Stimulated activated naive B cell treated with anti-CD40 and anti-IgM and Interleukin-4, amounts not matched to agents 10 μg/mL and 1 μg/mL and 100 μg/mL, for 72 hours (primary cell): ENCODE measurements around the gene ARHGAP42.
A peak's percentile ranks its signal among the peaks of the same experiment; 100 is the strongest.

ENCODE experiments used
- ATAC-seq, 2 donors: fragments of 150-1000 bp; cut with Tn5 transposase; replicated peaks; 2 replicates each; pipeline ENCODE4 v1.10.0; 2021; ENCODE audit warnings: moderate library complexity in 1 of 2
- DNase-seq: peaks from one replicate; pipeline ENCODE4 v3.0.0; 2021
- H3K27ac Mint-ChIP-seq: one replicate; pipeline ENCODE4 v1.8.0; 2022; ENCODE audit warnings: mild to moderate bottlenecking, mixed read lengths
- H3K27me3 Mint-ChIP-seq, 2 donors: one replicate each; pipeline ENCODE4 v1.8.0; 2022; ENCODE audit warnings: mixed read lengths in 2 of 2
- H3K36me3 Mint-ChIP-seq, 2 donors: one replicate each; pipeline ENCODE4 v1.8.0; 2022; ENCODE audit warnings: mixed read lengths in 2 of 2, mild to moderate bottlenecking in 1 of 2
- H3K4me1 Mint-ChIP-seq, 2 donors: one replicate each; pipeline ENCODE4 v1.8.0; 2022; ENCODE audit warnings: mixed read lengths in 2 of 2, mild to moderate bottlenecking in 1 of 2
- H3K4me3 Mint-ChIP-seq, 2 donors: one replicate each; pipeline ENCODE4 v1.8.0; 2022; ENCODE audit warnings: mild to moderate bottlenecking in 2 of 2, mixed read lengths in 2 of 2, moderate library complexity in 1 of 2
- H3K9me3 Mint-ChIP-seq, 2 donors: one replicate each; pipeline ENCODE4 v1.8.0; 2022; ENCODE audit warnings: mixed read lengths in 2 of 2, mild to moderate bottlenecking in 1 of 2

The ARHGAP42 gene

GRCh38 chr11:100929377-100929776, 242.3 kb downstream of the ARHGAP42 start:
- ATAC-seq (no peak), DNase-seq (no peak)
- Mint-ChIP-seq H3K9me3 (no peaks in the 10 kb centered on the region), H3K36me3 (no peaks in the 10 kb centered on the region), H3K27me3 (no peaks in the 10 kb centered on the region), H3K27ac (no peak overlapping the region), H3K4me3 (no peak overlapping the region), H3K4me1 (peaks cover 10 to 16% of the 10 kb centered on the region in 2 donors)

GRCh38 chr11:100930185-100930778, 243.2 kb downstream of the ARHGAP42 start:
- no peak for ATAC-seq
- DNase-seq, result no peak
- Mint-ChIP-seq H3K27me3 (no peaks in the 10 kb centered on the region), H3K27ac (no peak overlapping the region), H3K36me3 (no peaks in the 10 kb centered on the region), H3K4me3 (no peak overlapping the region), H3K4me1 (peaks cover 10 to 16% of the 10 kb centered on the region in 2 donors), H3K9me3 (no peaks in the 10 kb centered on the region)

- H3K27ac Mint-ChIP-seq, result no peak overlapping the region
- ATAC-seq, result peak; percentile 72 to 77
- H3K36me3 Mint-ChIP-seq, result peaks cover 2 to 3% of the 10 kb centered on the region in 2 donors
These were observed 245.5 kb downstream of the ARHGAP42 start for GRCh38 chr11:100932474-100933100.

GRCh38 chr11:100936781-100937180, 249.7 kb downstream of the ARHGAP42 start:
- H3K4me3 Mint-ChIP-seq, result no peak overlapping the region
- H3K27me3 Mint-ChIP-seq, result no peaks in the 10 kb centered on the region
- ATAC-seq, result no peak
- H3K36me3 Mint-ChIP-seq, result peaks cover 5 to 10% of the 10 kb centered on the region in 2 donors
- no peak overlapping the region for H3K27ac Mint-ChIP-seq
- DNase-seq, result no peak
- peaks cover 4 to 8% of the 10 kb centered on the region in 2 donors for H3K4me1 Mint-ChIP-seq
- no peaks in the 10 kb centered on the region for H3K9me3 Mint-ChIP-seq

More at GRCh38 chr11:100932474-100933100, 245.5 kb downstream of the ARHGAP42 start:
- no peaks in the 10 kb centered on the region for H3K9me3 Mint-ChIP-seq
- no peaks in the 10 kb centered on the region for H3K27me3 Mint-ChIP-seq
- peaks cover 4 to 8% of the 10 kb centered on the region in 2 donors for H3K4me1 Mint-ChIP-seq
- peak overlapping the region in 1 of 2 donors; percentile 37 for H3K4me3 Mint-ChIP-seq
- DNase-seq, result no peak

GRCh38 chr11:100939571-100939970, 252.5 kb downstream of the ARHGAP42 start:
- no peak overlapping the region for H3K4me3 Mint-ChIP-seq
- H3K27ac Mint-ChIP-seq, result no peak overlapping the region
- H3K36me3 Mint-ChIP-seq, result peaks cover 5 to 13% of the 10 kb centered on the region in 2 donors
- H3K27me3 Mint-ChIP-seq, result no peaks in the 10 kb centered on the region
- ATAC-seq (no peak), DNase-seq (no peak)
- no peaks in the 10 kb centered on the region for H3K4me1 Mint-ChIP-seq
- no peaks in the 10 kb centered on the region for H3K9me3 Mint-ChIP-seq

- Mint-ChIP-seq H3K27me3 (no peaks in the 10 kb centered on the region), H3K4me1 (no peaks in the 10 kb centered on the region), H3K27ac (no peak overlapping the region), H3K4me3 (no peak overlapping the region), H3K36me3 (peaks cover 5 to 13% of the 10 kb centered on the region in 2 donors), H3K9me3 (no peaks in the 10 kb centered on the region)
- DNase-seq (no peak), ATAC-seq (no peak)
These were observed 253.0 kb downstream of the ARHGAP42 start for GRCh38 chr11:100940111-100940510.

GRCh38 chr11:100941033-100941432, 253.9 kb downstream of the ARHGAP42 start:
- H3K9me3 Mint-ChIP-seq, result no peaks in the 10 kb centered on the region
- no peaks in the 10 kb centered on the region for H3K4me1 Mint-ChIP-seq
- ATAC-seq (no peak), DNase-seq (no peak)
- H3K27me3 Mint-ChIP-seq, result no peaks in the 10 kb centered on the region
- H3K4me3 Mint-ChIP-seq, result no peak overlapping the region
- no peak overlapping the region for H3K27ac Mint-ChIP-seq
- peaks cover 5 to 11% of the 10 kb centered on the region in 2 donors for H3K36me3 Mint-ChIP-seq

GRCh38 chr11:100942016-100942415, 254.9 kb downstream of the ARHGAP42 start:
- no peaks in the 10 kb centered on the region for H3K4me1 Mint-ChIP-seq
- no peaks in the 10 kb centered on the region for H3K27me3 Mint-ChIP-seq
- ATAC-seq, result no peak
- H3K4me3 Mint-ChIP-seq, result no peak overlapping the region
- no peaks in the 10 kb centered on the region for H3K9me3 Mint-ChIP-seq
- peaks cover 5 to 14% of the 10 kb centered on the region in 2 donors for H3K36me3 Mint-ChIP-seq
- H3K27ac Mint-ChIP-seq, result no peak overlapping the region
- no peak for DNase-seq

GRCh38 chr11:100948936-100949335, 261.8 kb downstream of the ARHGAP42 start:
- Mint-ChIP-seq H3K4me3 (no peak overlapping the region), H3K36me3 (peaks cover 0 to 18% of the 10 kb centered on the region in 2 donors), H3K4me1 (peaks cover 2 to 5% of the 10 kb centered on the region in 2 donors), H3K27me3 (no peaks in the 10 kb centered on the region), H3K27ac (no peak overlapping the region), H3K9me3 (no peaks in the 10 kb centered on the region)
- ATAC-seq, result no peak
- DNase-seq, result no peak

GRCh38 chr11:100949443-100949842, 262.4 kb downstream of the ARHGAP42 start:
- DNase-seq (no peak), ATAC-seq (no peak)
- Mint-ChIP-seq H3K4me1 (peaks cover 2 to 5% of the 10 kb centered on the region in 2 donors), H3K9me3 (no peaks in the 10 kb centered on the region), H3K27me3 (no peaks in the 10 kb centered on the region), H3K36me3 (peaks cover 0 to 17% of the 10 kb centered on the region in 2 donors), H3K27ac (no peak overlapping the region), H3K4me3 (no peak overlapping the region)

GRCh38 chr11:100955318-100955717, 268.2 kb downstream of the ARHGAP42 start:
- Mint-ChIP-seq H3K27me3 (no peaks in the 10 kb centered on the region), H3K27ac (no peak overlapping the region), H3K4me3 (no peak overlapping the region), H3K9me3 (no peaks in the 10 kb centered on the region), H3K36me3 (peaks cover 5 to 15% of the 10 kb centered on the region in 2 donors), H3K4me1 (no peaks in the 10 kb centered on the region)
- ATAC-seq (no peak), DNase-seq (no peak)

GRCh38 chr11:100956351-100956750, 269.3 kb downstream of the ARHGAP42 start:
- no peaks in the 10 kb centered on the region for H3K9me3 Mint-ChIP-seq
- DNase-seq (no peak), ATAC-seq (no peak)
- H3K27me3 Mint-ChIP-seq, result no peaks in the 10 kb centered on the region
- H3K27ac Mint-ChIP-seq, result no peak overlapping the region
- no peak overlapping the region for H3K4me3 Mint-ChIP-seq
- H3K4me1 Mint-ChIP-seq, result no peaks in the 10 kb centered on the region
- H3K36me3 Mint-ChIP-seq, result peaks cover 5 to 15% of the 10 kb centered on the region in 2 donors

- no peaks in the 10 kb centered on the region for H3K27me3 Mint-ChIP-seq
- no peaks in the 10 kb centered on the region for H3K4me1 Mint-ChIP-seq
These were observed 270.4 kb downstream of the ARHGAP42 start for GRCh38 chr11:100957499-100957898.

GRCh38 chr11:100961633-100962032, 274.5 kb downstream of the ARHGAP42 start:
- ATAC-seq (no peak), DNase-seq (no peak)
- peaks cover 3 to 7% of the 10 kb centered on the region in 2 donors for H3K9me3 Mint-ChIP-seq
- no peak overlapping the region for H3K27ac Mint-ChIP-seq
- no peaks in the 10 kb centered on the region for H3K4me1 Mint-ChIP-seq
- H3K27me3 Mint-ChIP-seq, result no peaks in the 10 kb centered on the region
- no peak overlapping the region for H3K4me3 Mint-ChIP-seq
- H3K36me3 Mint-ChIP-seq, result peaks cover 12 to 32% of the 10 kb centered on the region in 2 donors

More at GRCh38 chr11:100957499-100957898, 270.4 kb downstream of the ARHGAP42 start:
- ATAC-seq, result no peak
- H3K36me3 Mint-ChIP-seq, result peaks cover 5 to 15% of the 10 kb centered on the region in 2 donors
- H3K9me3 Mint-ChIP-seq, result no peaks in the 10 kb centered on the region
- no peak for DNase-seq
- H3K27ac Mint-ChIP-seq, result no peak overlapping the region
- no peak overlapping the region for H3K4me3 Mint-ChIP-seq

GRCh38 chr11:100963375-100963774, 276.3 kb downstream of the ARHGAP42 start:
- peaks cover 20 to 43% of the 10 kb centered on the region in 2 donors for H3K36me3 Mint-ChIP-seq
- ATAC-seq (no peak), DNase-seq (no peak)
- H3K4me1 Mint-ChIP-seq, result no peaks in the 10 kb centered on the region
- no peaks in the 10 kb centered on the region for H3K27me3 Mint-ChIP-seq
- no peak overlapping the region for H3K27ac Mint-ChIP-seq
- H3K9me3 Mint-ChIP-seq, result peaks cover 7 to 8% of the 10 kb centered on the region in 2 donors
- H3K4me3 Mint-ChIP-seq, result no peak overlapping the region
